AG09309 (cell line): ENCODE data around the gene N4BP2.
A peak's percentile ranks its signal among the peaks of the same experiment; 100 is the strongest.

Experiments
- DNase-seq: peaks from one replicate; pipeline ENCODE4 v3.0.0-alpha.2; 2010; ENCODE audit warnings: low read depth
- H3K4me3 ChIP-seq: 2 replicates; pipeline ENCODE4 v1.5.1; 2011; ENCODE audit warnings: mild to moderate bottlenecking, low read depth, low read length, moderate library complexity; ENCODE audit not compliant: control insufficient read depth
- TF ChIP-seq, protein P1 (sequence below): IDR thresholded peaks from 2 replicates; pipeline ENCODE4 v1.5.1; 2011; ENCODE audit warnings: mild to moderate bottlenecking, low read depth, low read length, inconsistent platforms; ENCODE audit not compliant: insufficient read depth, control insufficient read depth; ENCODE audit errors: missing control alignments

Gene N4BP2

DNA sequence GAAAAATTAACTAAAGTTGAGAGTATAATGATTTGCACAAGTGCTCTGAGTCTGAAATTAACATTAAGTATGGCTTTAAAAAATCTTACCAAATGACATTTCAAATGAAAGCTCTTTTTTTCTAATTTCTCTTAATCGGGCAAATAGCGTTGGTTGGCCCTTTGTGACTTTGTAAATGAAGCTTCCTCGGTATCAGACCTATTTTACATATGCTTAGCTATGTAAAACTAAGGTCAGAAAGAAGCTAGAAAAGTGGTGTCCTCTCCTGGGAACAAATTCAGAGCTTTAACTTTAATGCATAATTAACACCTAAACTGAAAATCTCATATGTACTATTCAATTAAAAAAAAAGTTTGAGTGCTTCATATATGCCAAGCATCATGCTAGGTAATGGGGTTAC, 62.7 kb downstream of the N4BP2 start:
- no peak overlapping the region for H3K4me3 ChIP-seq
- TF ChIP-seq, protein P1, sequence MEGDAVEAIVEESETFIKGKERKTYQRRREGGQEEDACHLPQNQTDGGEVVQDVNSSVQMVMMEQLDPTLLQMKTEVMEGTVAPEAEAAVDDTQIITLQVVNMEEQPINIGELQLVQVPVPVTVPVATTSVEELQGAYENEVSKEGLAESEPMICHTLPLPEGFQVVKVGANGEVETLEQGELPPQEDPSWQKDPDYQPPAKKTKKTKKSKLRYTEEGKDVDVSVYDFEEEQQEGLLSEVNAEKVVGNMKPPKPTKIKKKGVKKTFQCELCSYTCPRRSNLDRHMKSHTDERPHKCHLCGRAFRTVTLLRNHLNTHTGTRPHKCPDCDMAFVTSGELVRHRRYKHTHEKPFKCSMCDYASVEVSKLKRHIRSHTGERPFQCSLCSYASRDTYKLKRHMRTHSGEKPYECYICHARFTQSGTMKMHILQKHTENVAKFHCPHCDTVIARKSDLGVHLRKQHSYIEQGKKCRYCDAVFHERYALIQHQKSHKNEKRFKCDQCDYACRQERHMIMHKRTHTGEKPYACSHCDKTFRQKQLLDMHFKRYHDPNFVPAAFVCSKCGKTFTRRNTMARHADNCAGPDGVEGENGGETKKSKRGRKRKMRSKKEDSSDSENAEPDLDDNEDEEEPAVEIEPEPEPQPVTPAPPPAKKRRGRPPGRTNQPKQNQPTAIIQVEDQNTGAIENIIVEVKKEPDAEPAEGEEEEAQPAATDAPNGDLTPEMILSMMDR, result no peak
- no peak for DNase-seq

DNA sequence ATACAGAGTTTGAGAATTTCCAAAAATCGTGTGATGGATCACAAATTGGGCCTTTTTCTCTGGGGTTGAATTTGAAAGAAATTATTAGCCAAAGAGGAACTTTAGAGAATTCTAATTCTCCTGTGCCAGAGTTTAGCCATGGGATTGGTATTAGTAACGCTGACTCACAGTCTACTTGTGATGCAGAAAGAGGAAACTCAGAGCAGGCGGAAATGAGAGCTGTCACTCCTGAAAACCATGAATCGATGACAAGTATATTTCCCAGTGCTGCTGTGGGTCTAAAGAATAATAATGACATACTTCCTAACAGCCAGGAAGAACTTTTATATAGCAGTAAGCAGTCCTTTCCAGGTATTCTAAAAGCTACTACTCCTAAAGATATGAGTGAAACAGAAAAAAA, 64.9 kb downstream of the N4BP2 start:
- no peak overlapping the region for H3K4me3 ChIP-seq
- TF ChIP-seq, protein P1, result no peak
- peak; percentile 5 for DNase-seq

DNA sequence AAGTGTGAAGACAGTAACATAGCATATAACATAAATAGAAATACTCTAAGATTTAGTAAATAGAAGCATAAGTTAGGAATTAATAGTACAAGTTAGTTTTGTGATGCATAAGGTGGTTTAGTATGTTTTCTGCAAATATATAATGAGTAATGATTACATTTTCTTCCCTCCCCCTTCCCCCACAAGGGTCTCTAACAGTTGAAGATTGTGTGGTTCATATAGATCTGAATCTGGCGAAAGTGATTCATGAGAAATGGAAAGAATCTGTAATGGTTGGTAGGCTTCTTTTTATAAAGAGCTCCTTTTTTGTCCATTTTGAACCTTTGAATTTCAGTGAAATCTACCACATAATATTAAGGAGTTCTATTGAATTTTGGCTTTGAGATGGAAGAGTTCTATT, 66.3 kb downstream of the N4BP2 start:
- H3K4me3 ChIP-seq, result no peak overlapping the region
- DNase-seq, result no peak
- TF ChIP-seq, protein P1, result no peak

DNA sequence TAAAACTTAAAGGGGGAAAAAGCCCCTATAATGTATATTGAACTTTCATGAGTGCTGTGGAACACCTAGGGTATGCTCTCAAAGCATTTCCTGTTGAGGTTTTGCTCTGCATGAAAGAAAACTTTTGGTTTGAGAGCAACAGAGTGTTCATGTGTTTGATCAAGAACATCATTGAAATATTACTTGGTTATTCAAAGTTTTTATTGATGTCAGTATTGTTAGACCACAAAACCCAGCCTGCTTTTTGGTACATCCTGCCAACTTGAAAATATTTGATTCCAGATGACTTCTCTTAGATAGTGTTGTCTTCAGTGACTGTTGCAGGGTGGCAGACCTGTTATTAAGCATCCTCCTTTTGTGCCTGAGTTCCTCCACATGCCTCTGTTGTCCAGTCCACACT, 68.0 kb downstream of the N4BP2 start:
- TF ChIP-seq, protein P1, result no peak
- H3K4me3 ChIP-seq, result no peak overlapping the region
- no peak for DNase-seq

DNA sequence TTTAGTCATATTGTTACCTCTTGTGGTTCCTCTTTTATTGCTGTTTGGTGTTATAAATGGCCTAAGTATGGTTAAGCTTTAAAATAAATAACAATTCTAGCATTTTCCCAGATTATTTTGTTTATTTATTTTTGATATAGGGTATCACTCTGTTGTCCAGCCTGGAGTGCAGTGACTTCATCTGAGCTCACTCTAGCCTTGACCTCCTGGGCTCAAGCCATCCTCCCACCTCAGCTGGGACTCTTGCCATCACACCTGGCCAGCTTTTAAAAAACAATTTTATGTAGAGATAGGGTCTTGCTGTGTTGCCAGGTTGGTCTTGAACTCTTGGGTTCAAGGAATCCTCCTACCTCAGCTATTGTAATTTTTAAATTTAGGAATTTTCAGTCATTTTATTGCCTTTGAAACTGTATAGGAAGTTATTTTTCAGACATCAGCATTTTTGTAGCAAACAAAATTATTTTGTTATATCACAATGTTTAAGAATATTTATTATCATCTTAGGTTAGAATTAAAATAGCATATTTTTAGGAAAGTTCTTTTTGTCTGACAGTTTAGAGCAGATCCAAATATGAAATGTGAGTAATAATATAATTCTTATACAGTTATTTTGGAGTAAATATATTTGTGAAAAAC, 73.9 kb downstream of the N4BP2 start:
- no peak overlapping the region for H3K4me3 ChIP-seq
- DNase-seq, result no peak
- TF ChIP-seq, protein P1, result no peak

DNA sequence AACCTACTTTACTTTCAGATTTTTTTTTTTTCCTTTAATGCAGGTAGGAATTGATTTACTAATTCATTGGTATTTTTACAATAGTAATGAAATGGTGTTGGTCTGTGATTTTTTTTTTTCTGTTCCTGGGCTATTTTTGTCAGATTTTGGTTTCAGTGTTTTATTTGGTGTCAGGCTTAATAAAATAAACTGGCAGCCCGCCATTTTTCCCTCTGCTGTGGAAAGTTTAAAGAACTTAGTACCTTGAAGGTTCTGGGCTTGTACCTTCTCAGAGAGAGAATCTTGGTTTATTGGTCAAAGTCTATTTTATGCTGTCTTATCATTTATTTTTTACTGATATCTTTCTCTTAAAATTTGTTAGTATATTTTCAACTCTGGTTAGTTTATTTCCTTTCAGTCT, 76.2 kb downstream of the N4BP2 start:
- no peak overlapping the region for H3K4me3 ChIP-seq
- DNase-seq, result no peak
- TF ChIP-seq, protein P1, result no peak
